ENCODE data around the gene TNRC6C. TPM values are rescaled to one million over a fixed set of nuclear protein-coding genes. Genes with fewer than 3 reads are reported as not detected.

The TNRC6C gene
- total and polyA plus RNA-seq, 10 donors = 1.7 to 37.0 (median 18.3) TPM

GRCh38 chr17:78034429-78035091 lies 76.1 kb downstream of the TNRC6C start:
- H3K4me3 ChIP-seq = no peak overlapping the region
- peaks cover 0 to 3% (median 0%) of the 10 kb centered on the region in 6 donors for H3K4me1 ChIP-seq
- peak overlapping the region in 1 of 8 donors; percentile 10 for H3K27ac ChIP-seq
- WGBS, 5 donors = 82 to 92% (median 88%) methylated on average over 9 of the region's 9 CpGs
- intact Hi-C loops (cut with DNase I; ENCODE audit: low total_unique reads) = no loop called here
- peaks cover 0 to 89% (median 27%) of the 10 kb centered on the region in 6 donors for H3K36me3 ChIP-seq
- DNase-seq = no peak
- H3K27me3 ChIP-seq (replicated peaks in 1 of 7) = no peaks in the 10 kb centered on the region
- no peaks in the 10 kb centered on the region for H3K9me3 ChIP-seq
- TF ChIP-seq CTCF (IDR thresholded peaks at IDR 0.05 in 8 of 11, conservative IDR thresholded peaks at IDR 0.05 in 3 of 11) = no peak
- no peak for TF ChIP-seq POLR2AphosphoS5 (IDR thresholded peaks at IDR 0.05)
- no peak for TF ChIP-seq POLR2A (IDR thresholded peaks at IDR 0.05)

- Histone ChIP-seq H3K4me1 (peaks cover 0 to 25% (median 12%) of the 10 kb centered on the region in 6 donors), H3K4me3 (no peak overlapping the region), H3K36me3 (peaks cover 0 to 71% (median 21%) of the 10 kb centered on the region in 6 donors), H3K9me3 (no peaks in the 10 kb centered on the region), H3K27ac (no peak overlapping the region), H3K27me3 (replicated peaks in 1 of 7) (no peaks in the 10 kb centered on the region)
- whole genome bisulfite sequencing, 5 donors = 89 to 97% (median 91%) methylated on average over 7 of the region's 7 CpGs
- TF ChIP-seq POLR2AphosphoS5 (IDR thresholded peaks at IDR 0.05) = no peak
- intact Hi-C loops (cut with DNase I; ENCODE audit: low total_unique reads) = no loop called here
- DNase-seq = no peak
These were observed 78.8 kb downstream of the TNRC6C start for GRCh38 chr17:78037280-78037679.

- Histone ChIP-seq H3K9me3 (no peaks in the 10 kb centered on the region), H3K27ac (no peak overlapping the region), H3K36me3 (peaks cover 0 to 55% (median 15%) of the 10 kb centered on the region in 6 donors), H3K4me1 (peaks cover 0 to 28% (median 12%) of the 10 kb centered on the region in 6 donors), H3K4me3 (no peak overlapping the region), H3K27me3 (replicated peaks in 1 of 7) (no peaks in the 10 kb centered on the region)
- intact Hi-C loops (cut with DNase I; ENCODE audit: low total_unique reads) = no loop called here
- TF ChIP-seq POLR2A (IDR thresholded peaks at IDR 0.05) (no peak), CTCF (IDR thresholded peaks at IDR 0.05 in 8 of 11, conservative IDR thresholded peaks at IDR 0.05 in 3 of 11) (no peak), POLR2AphosphoS5 (IDR thresholded peaks at IDR 0.05) (no peak)
- DNase-seq = no peak
- 92 to 97% (median 93%) methylated on average over 11 of the region's 11 CpGs for WGBS, 5 donors
These were observed 80.3 kb downstream of the TNRC6C start for GRCh38 chr17:78038748-78039288.

GRCh38 chr17:78039581-78039980 lies 81.1 kb downstream of the TNRC6C start:
- 83 to 93% (median 87%) methylated on average over 5 of the region's 5 CpGs for WGBS, 5 donors
- H3K36me3 ChIP-seq = peaks cover 0 to 49% (median 11%) of the 10 kb centered on the region in 6 donors
- no peak overlapping the region for H3K4me3 ChIP-seq
- no peaks in the 10 kb centered on the region for H3K9me3 ChIP-seq
- peaks cover 0 to 28% (median 12%) of the 10 kb centered on the region in 6 donors for H3K4me1 ChIP-seq
- H3K27ac ChIP-seq = peak overlapping the region in 3 of 8 donors; percentile 5 to 88 (median 86)
- DNase-seq = no peak
- intact Hi-C loops (cut with DNase I; ENCODE audit: low total_unique reads) = no loop called here
- no peak for TF ChIP-seq POLR2AphosphoS5 (IDR thresholded peaks at IDR 0.05)
- TF ChIP-seq CTCF (IDR thresholded peaks at IDR 0.05 in 8 of 11, conservative IDR thresholded peaks at IDR 0.05 in 3 of 11) = no peak
- no peak for TF ChIP-seq POLR2A (IDR thresholded peaks at IDR 0.05)
- H3K27me3 ChIP-seq (replicated peaks in 1 of 7) = no peaks in the 10 kb centered on the region

Measured in spleen (tissue), 11 donors.